Lower leg skin (tissue), 3 donors: Measurements from ENCODE around the gene TAAR2.
"Not testable (repeated sequence)": the region's sequence is repeated elsewhere in the genome, so short reads cannot be mapped to it uniquely, and the experiment has no call there.

ENCODE experiments used
- CTCF ChIP-seq, 3 donors: fragments of 450-650 bp; IDR thresholded peaks; one replicate each; pipeline ENCODE4 v1.5.1; 2016; ENCODE audit warnings: antibody characterized with exemption in 3 of 3, mild to moderate bottlenecking in 3 of 3, moderate library complexity in 2 of 3
- POLR2A ChIP-seq, 2 donors: fragments of 450-650 bp; IDR thresholded peaks; one replicate each; pipeline ENCODE4 v1.6.1; 2016 to 2017; ENCODE audit warnings: antibody characterized with exemption in 2 of 2, mild to moderate bottlenecking in 1 of 2, moderate library complexity in 1 of 2

- TF ChIP-seq CTCF, POLR2A (IDR thresholded peaks at IDR 0.05): not testable (repeated sequence)
Observed at GRCh38 chr6:132600900-132601299, 23.2 kb downstream of the TAAR2 start.
